ENCODE results near the gene MPRIP.
"Not testable (repeated sequence)": the region's sequence is repeated elsewhere in the genome, so short reads cannot be mapped to it uniquely, and the experiment has no call there.

The MPRIP gene

GRCh38 chr17:17156511-17156910, 114.3 kb downstream of the MPRIP start:
- no peaks in the 10 kb centered on the region for H3K27me3 ChIP-seq (ENCODE audit: control insufficient read depth in 2 of 2, insufficient read depth in 2 of 2, low read length in 2 of 2)
- no peak overlapping the region for H3K4me3 ChIP-seq (ENCODE audit: low read length in 2 of 2)
- H3K4me1 ChIP-seq (ENCODE audit: control insufficient read depth in 2 of 2, insufficient read depth in 2 of 2, low read length in 2 of 2), result no peaks in the 10 kb centered on the region
- H3K9me3 ChIP-seq (ENCODE audit: control insufficient read depth in 2 of 2, low read length in 2 of 2), result no peaks in the 10 kb centered on the region
- no peak overlapping the region for H3K9ac ChIP-seq (ENCODE audit: low read depth in 1 of 2, low read length in 2 of 2)
- peaks cover 79 to 81% of the 10 kb centered on the region in 2 donors for H3K36me3 ChIP-seq (ENCODE audit: control insufficient read depth in 2 of 2, insufficient read depth in 2 of 2, low read length in 2 of 2)
- no peak overlapping the region for H3K27ac ChIP-seq (ENCODE audit: low read depth in 2 of 2, low read length in 2 of 2)

- Histone ChIP-seq H3K4me3 (ENCODE audit: low read length in 2 of 2) (no peak overlapping the region), H3K4me1 (ENCODE audit: control insufficient read depth in 2 of 2, insufficient read depth in 2 of 2, low read length in 2 of 2) (no peaks in the 10 kb centered on the region), H3K9ac (ENCODE audit: low read depth in 1 of 2, low read length in 2 of 2) (no peak overlapping the region), H3K36me3 (ENCODE audit: control insufficient read depth in 2 of 2, insufficient read depth in 2 of 2, low read length in 2 of 2) (peaks cover 80 to 81% of the 10 kb centered on the region in 2 donors), H3K27ac (ENCODE audit: low read depth in 2 of 2, low read length in 2 of 2) (no peak overlapping the region), H3K27me3 (ENCODE audit: control insufficient read depth in 2 of 2, insufficient read depth in 2 of 2, low read length in 2 of 2) (no peaks in the 10 kb centered on the region), H3K9me3 (ENCODE audit: control insufficient read depth in 2 of 2, low read length in 2 of 2) (no peaks in the 10 kb centered on the region)
Observed at GRCh38 chr17:17157041-17157440, 114.8 kb downstream of the MPRIP start.

- H3K27me3 ChIP-seq (ENCODE audit: control insufficient read depth in 2 of 2, insufficient read depth in 2 of 2, low read length in 2 of 2); H3K9ac ChIP-seq (ENCODE audit: low read depth in 1 of 2, low read length in 2 of 2); H3K4me3 ChIP-seq (ENCODE audit: low read length in 2 of 2); H3K9me3 ChIP-seq (ENCODE audit: control insufficient read depth in 2 of 2, low read length in 2 of 2); H3K27ac ChIP-seq (ENCODE audit: low read depth in 2 of 2, low read length in 2 of 2); H3K4me1 ChIP-seq (ENCODE audit: control insufficient read depth in 2 of 2, insufficient read depth in 2 of 2, low read length in 2 of 2): not testable (repeated sequence)
- peaks cover 80 to 81% of the 10 kb centered on the region in 2 donors for H3K36me3 ChIP-seq (ENCODE audit: control insufficient read depth in 2 of 2, insufficient read depth in 2 of 2, low read length in 2 of 2)
Observed at GRCh38 chr17:17158506-17158905, 116.2 kb downstream of the MPRIP start.

GRCh38 chr17:17159571-17159970, 117.3 kb downstream of the MPRIP start:
- H3K36me3 ChIP-seq (ENCODE audit: control insufficient read depth in 2 of 2, insufficient read depth in 2 of 2, low read length in 2 of 2), result peaks cover 77 to 78% of the 10 kb centered on the region in 2 donors
- no peak overlapping the region for H3K27ac ChIP-seq (ENCODE audit: low read depth in 2 of 2, low read length in 2 of 2)

GRCh38 chr17:17161121-17161520, 118.9 kb downstream of the MPRIP start:
- Histone ChIP-seq H3K27me3 (ENCODE audit: control insufficient read depth in 2 of 2, insufficient read depth in 2 of 2, low read length in 2 of 2) (no peaks in the 10 kb centered on the region), H3K36me3 (ENCODE audit: control insufficient read depth in 2 of 2, insufficient read depth in 2 of 2, low read length in 2 of 2) (peaks cover 77 to 79% of the 10 kb centered on the region in 2 donors), H3K4me1 (ENCODE audit: control insufficient read depth in 2 of 2, insufficient read depth in 2 of 2, low read length in 2 of 2) (no peaks in the 10 kb centered on the region), H3K4me3 (ENCODE audit: low read length in 2 of 2) (no peak overlapping the region), H3K9ac (ENCODE audit: low read depth in 1 of 2, low read length in 2 of 2) (no peak overlapping the region), H3K9me3 (ENCODE audit: control insufficient read depth in 2 of 2, low read length in 2 of 2) (no peaks in the 10 kb centered on the region), H3K27ac (ENCODE audit: low read depth in 2 of 2, low read length in 2 of 2) (no peak overlapping the region)

More at GRCh38 chr17:17159571-17159970, 117.3 kb downstream of the MPRIP start:
- Histone ChIP-seq H3K4me1 (ENCODE audit: control insufficient read depth in 2 of 2, insufficient read depth in 2 of 2, low read length in 2 of 2) (no peaks in the 10 kb centered on the region), H3K9me3 (ENCODE audit: control insufficient read depth in 2 of 2, low read length in 2 of 2) (no peaks in the 10 kb centered on the region), H3K4me3 (ENCODE audit: low read length in 2 of 2) (no peak overlapping the region), H3K27me3 (ENCODE audit: control insufficient read depth in 2 of 2, insufficient read depth in 2 of 2, low read length in 2 of 2) (no peaks in the 10 kb centered on the region), H3K9ac (ENCODE audit: low read depth in 1 of 2, low read length in 2 of 2) (no peak overlapping the region)

- no peak overlapping the region for H3K27ac ChIP-seq (ENCODE audit: low read depth in 2 of 2, low read length in 2 of 2)
- H3K9me3 ChIP-seq (ENCODE audit: control insufficient read depth in 2 of 2, low read length in 2 of 2), result no peaks in the 10 kb centered on the region
- no peaks in the 10 kb centered on the region for H3K4me1 ChIP-seq (ENCODE audit: control insufficient read depth in 2 of 2, insufficient read depth in 2 of 2, low read length in 2 of 2)
- H3K36me3 ChIP-seq (ENCODE audit: control insufficient read depth in 2 of 2, insufficient read depth in 2 of 2, low read length in 2 of 2), result peaks cover 78 to 79% of the 10 kb centered on the region in 2 donors
- H3K9ac ChIP-seq (ENCODE audit: low read depth in 1 of 2, low read length in 2 of 2), result no peak overlapping the region
- H3K4me3 ChIP-seq (ENCODE audit: low read length in 2 of 2), result no peak overlapping the region
- no peaks in the 10 kb centered on the region for H3K27me3 ChIP-seq (ENCODE audit: control insufficient read depth in 2 of 2, insufficient read depth in 2 of 2, low read length in 2 of 2)
Observed at GRCh38 chr17:17161759-17162158, 119.5 kb downstream of the MPRIP start.

GRCh38 chr17:17164156-17164555, 121.9 kb downstream of the MPRIP start:
- H3K27me3 ChIP-seq (ENCODE audit: control insufficient read depth in 2 of 2, insufficient read depth in 2 of 2, low read length in 2 of 2), result no peaks in the 10 kb centered on the region
- H3K4me3 ChIP-seq (ENCODE audit: low read length in 2 of 2), result no peak overlapping the region
- no peak overlapping the region for H3K27ac ChIP-seq (ENCODE audit: low read depth in 2 of 2, low read length in 2 of 2)
- H3K4me1 ChIP-seq (ENCODE audit: control insufficient read depth in 2 of 2, insufficient read depth in 2 of 2, low read length in 2 of 2), result no peaks in the 10 kb centered on the region
- H3K9ac ChIP-seq (ENCODE audit: low read depth in 1 of 2, low read length in 2 of 2), result no peak overlapping the region
- no peaks in the 10 kb centered on the region for H3K9me3 ChIP-seq (ENCODE audit: control insufficient read depth in 2 of 2, low read length in 2 of 2)
- H3K36me3 ChIP-seq (ENCODE audit: control insufficient read depth in 2 of 2, insufficient read depth in 2 of 2, low read length in 2 of 2), result peaks cover 73 to 83% of the 10 kb centered on the region in 2 donors

GRCh38 chr17:17164676-17165075, 122.4 kb downstream of the MPRIP start:
- H3K27ac ChIP-seq (ENCODE audit: low read depth in 2 of 2, low read length in 2 of 2), result no peak overlapping the region
- peaks cover 74 to 80% of the 10 kb centered on the region in 2 donors for H3K36me3 ChIP-seq (ENCODE audit: control insufficient read depth in 2 of 2, insufficient read depth in 2 of 2, low read length in 2 of 2)
- no peaks in the 10 kb centered on the region for H3K9me3 ChIP-seq (ENCODE audit: control insufficient read depth in 2 of 2, low read length in 2 of 2)

GRCh38 chr17:17165666-17166308, 123.5 kb downstream of the MPRIP start:
- H3K4me3 ChIP-seq (ENCODE audit: low read length in 2 of 2), result no peak overlapping the region
- H3K27me3 ChIP-seq (ENCODE audit: control insufficient read depth in 2 of 2, insufficient read depth in 2 of 2, low read length in 2 of 2), result no peaks in the 10 kb centered on the region
- H3K27ac ChIP-seq (ENCODE audit: low read depth in 2 of 2, low read length in 2 of 2), result no peak overlapping the region
- peaks cover 69 to 75% of the 10 kb centered on the region in 2 donors for H3K36me3 ChIP-seq (ENCODE audit: control insufficient read depth in 2 of 2, insufficient read depth in 2 of 2, low read length in 2 of 2)
- H3K4me1 ChIP-seq (ENCODE audit: control insufficient read depth in 2 of 2, insufficient read depth in 2 of 2, low read length in 2 of 2), result no peaks in the 10 kb centered on the region
- H3K9ac ChIP-seq (ENCODE audit: low read depth in 1 of 2, low read length in 2 of 2), result no peak overlapping the region
- H3K9me3 ChIP-seq (ENCODE audit: control insufficient read depth in 2 of 2, low read length in 2 of 2), result no peaks in the 10 kb centered on the region

More at GRCh38 chr17:17164676-17165075, 122.4 kb downstream of the MPRIP start:
- Histone ChIP-seq H3K27me3 (ENCODE audit: control insufficient read depth in 2 of 2, insufficient read depth in 2 of 2, low read length in 2 of 2) (no peaks in the 10 kb centered on the region), H3K4me1 (ENCODE audit: control insufficient read depth in 2 of 2, insufficient read depth in 2 of 2, low read length in 2 of 2) (no peaks in the 10 kb centered on the region), H3K9ac (ENCODE audit: low read depth in 1 of 2, low read length in 2 of 2) (no peak overlapping the region), H3K4me3 (ENCODE audit: low read length in 2 of 2) (no peak overlapping the region)

GRCh38 chr17:17166446-17166845, 124.2 kb downstream of the MPRIP start:
- H3K4me3 ChIP-seq (ENCODE audit: low read length in 2 of 2), result no peak overlapping the region
- H3K4me1 ChIP-seq (ENCODE audit: control insufficient read depth in 2 of 2, insufficient read depth in 2 of 2, low read length in 2 of 2), result no peaks in the 10 kb centered on the region
- no peak overlapping the region for H3K9ac ChIP-seq (ENCODE audit: low read depth in 1 of 2, low read length in 2 of 2)
- H3K27ac ChIP-seq (ENCODE audit: low read depth in 2 of 2, low read length in 2 of 2), result no peak overlapping the region
- no peaks in the 10 kb centered on the region for H3K9me3 ChIP-seq (ENCODE audit: control insufficient read depth in 2 of 2, low read length in 2 of 2)
- peaks cover 66 to 78% of the 10 kb centered on the region in 2 donors for H3K36me3 ChIP-seq (ENCODE audit: control insufficient read depth in 2 of 2, insufficient read depth in 2 of 2, low read length in 2 of 2)
- no peaks in the 10 kb centered on the region for H3K27me3 ChIP-seq (ENCODE audit: control insufficient read depth in 2 of 2, insufficient read depth in 2 of 2, low read length in 2 of 2)

Data from mucosa of rectum (tissue), 2 donors.